ENCODE results near the gene ARHGEF37.
A peak's percentile ranks its signal among the peaks of the same experiment; 100 is the strongest.
"Not testable (repeated sequence)": the region's sequence is repeated elsewhere in the genome, so short reads cannot be mapped to it uniquely, and the experiment has no call there.

Gene ARHGEF37

DNA sequence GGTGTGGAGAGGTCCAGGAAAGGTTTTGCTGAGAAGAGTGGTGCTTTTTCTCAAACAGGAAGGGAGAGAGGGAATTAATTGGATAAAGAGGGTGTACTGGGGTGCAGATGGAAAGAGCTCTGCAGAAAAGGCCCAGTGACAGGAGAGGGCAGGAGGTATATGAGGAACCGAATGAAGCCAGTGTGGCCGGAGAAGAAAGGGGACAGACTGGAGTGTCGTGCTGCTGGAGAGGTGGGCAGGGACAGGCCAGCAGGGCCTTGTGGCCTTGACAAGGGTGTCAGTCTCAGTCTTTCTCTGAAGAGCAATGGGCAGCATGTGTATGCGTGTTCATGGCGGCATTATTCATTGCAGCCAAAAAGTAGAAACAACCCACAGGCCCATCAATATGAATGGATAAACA, 48.1 kb downstream of the ARHGEF37 start:
- DNase-seq = no peak

DNA sequence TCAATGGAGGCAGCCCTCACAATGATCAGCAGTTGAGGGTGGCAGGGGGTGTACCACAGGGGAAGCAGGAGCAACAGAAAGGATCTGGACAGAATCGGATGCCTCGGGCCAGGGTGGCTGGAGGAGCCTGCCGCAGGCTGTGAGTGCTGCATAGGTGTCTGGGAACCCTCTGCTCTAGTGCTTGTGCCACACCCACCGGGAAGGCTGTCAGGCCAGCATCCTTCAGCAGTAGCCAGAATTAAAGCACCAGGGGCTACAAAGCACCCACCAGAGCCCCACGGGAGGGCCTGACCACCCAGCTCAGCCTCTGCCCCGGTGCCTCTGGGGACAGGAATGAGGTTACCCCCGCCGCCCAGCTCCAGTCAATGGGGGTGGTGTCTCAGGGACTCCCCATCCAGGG, 49.0 kb downstream of the ARHGEF37 start:
- no peak for DNase-seq

DNA sequence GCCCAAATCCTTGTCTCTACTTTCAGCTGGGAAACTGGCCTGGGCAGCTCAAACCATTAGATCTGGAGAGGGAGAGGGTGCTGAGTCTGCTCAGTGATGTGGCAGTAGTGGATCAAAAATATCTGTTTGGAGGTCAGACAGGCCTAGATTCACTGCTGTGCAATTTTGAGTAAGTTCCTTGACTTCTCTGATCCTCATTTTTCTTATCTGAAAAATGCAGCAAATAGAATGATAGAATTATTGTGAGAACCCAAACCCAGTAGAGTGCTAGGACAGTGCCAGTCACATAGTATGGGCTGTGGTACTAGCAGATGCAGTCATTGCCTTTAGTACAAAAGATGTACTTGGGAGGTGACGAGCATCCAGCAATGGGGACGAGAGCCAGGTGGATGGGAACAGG, 50.2 kb downstream of the ARHGEF37 start:
- DNase-seq = no peak

DNA sequence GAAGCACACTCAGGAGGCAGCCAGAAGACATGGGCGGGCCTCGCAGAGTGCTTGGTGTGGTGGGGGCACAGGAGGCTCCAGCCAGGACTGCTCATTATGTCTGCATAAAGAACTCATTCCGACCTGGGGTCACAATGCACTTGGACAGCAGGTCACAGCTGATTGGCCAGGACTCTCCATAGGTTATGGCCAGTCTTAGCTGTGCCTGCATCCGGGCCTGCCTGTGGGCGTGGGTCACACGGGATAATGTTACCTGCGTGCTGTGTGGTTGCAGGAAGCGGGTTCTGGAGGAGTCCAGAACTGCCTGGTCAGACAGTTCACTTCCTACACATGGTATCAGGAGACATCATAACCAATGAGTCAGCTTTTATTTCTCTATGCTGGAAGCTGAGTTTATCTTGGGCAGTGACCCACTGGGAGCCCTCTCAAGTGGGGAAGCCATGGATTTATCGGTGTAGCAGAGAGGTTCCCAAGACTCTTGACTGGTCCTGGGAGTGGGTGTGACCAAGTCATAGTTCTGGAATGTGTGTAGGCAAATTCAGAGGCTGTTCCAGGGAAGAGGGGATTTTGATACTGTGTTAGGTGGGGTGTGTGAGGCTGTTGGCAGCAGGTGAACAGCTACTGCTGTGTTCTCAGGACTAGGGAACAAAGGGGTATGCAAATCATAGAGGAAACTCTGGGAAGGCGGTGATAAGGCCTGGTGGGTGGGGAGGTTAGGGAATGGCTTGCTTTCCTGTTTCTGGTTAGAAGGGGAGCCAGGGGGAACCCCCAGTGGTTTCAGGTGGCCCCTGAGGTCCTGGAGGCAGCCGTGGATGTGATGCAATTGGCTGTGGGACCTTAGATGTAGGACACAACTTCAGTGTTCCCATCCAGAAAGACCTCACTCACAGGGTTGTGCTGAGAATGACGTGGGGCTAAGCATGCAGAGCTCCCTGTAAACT, 51.3 kb downstream of the ARHGEF37 start:
- no peak for DNase-seq

DNA sequence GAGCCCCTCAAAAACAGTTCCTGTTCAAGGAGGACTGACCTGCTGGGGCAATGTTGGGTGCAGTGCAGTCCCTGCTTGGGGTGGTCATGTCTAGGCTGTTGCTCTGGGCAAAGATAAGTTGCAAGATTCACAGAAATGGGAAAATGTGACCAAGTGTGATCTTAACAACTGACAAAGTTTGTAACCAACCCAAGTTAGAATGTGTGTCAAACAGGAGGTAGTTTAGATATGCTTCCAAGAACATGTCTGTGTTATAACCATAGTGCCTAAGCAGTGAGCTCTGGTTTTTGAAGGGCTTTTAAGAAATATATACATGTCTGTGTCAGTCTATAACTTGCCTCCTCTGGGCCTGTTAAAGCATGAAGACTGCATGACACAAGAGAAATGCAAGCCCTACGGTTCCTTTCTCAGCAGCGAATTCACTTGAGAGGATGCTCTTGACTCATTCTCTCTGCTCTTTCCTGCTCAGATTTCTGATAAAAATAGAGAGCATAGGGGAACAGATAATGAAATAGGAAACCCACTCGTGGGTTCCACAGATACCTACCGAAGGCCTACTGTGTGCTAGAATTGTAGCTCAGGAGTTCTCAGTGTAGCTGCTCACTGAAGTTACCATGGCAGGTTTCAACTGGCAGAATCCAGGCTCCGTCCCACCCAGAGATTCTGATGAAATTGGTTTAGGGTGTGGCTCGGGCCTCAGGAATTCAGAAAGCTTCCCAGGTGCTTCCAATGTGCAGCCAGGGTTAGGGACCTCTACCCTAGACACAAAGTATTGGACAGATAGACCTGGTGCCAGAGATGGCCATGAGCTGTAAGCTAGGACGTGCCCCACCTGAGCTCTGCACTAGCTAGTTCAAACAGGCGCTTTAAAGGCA, 52.4 kb downstream of the ARHGEF37 start:
- no peak for DNase-seq

DNA sequence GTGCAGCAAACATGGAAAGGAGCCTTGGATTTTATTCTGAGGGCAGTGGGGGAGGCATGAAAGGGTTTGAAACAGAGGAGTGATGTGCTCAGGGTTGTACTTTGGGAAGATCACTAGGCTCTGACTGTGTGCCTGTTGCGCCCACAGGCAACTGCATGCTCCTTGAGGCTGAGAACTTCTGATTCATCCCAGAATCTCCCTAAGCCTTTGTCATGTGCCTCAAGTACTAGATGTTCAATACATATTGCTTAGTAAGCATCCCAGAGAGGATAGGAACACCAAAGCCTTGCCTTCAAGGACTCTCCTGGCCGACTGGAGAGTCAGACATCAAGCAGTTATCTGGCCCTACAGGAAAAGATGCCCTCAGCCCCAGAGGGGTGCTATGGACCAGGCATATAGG, 54.1 kb downstream of the ARHGEF37 start:
- no peak for DNase-seq

DNA sequence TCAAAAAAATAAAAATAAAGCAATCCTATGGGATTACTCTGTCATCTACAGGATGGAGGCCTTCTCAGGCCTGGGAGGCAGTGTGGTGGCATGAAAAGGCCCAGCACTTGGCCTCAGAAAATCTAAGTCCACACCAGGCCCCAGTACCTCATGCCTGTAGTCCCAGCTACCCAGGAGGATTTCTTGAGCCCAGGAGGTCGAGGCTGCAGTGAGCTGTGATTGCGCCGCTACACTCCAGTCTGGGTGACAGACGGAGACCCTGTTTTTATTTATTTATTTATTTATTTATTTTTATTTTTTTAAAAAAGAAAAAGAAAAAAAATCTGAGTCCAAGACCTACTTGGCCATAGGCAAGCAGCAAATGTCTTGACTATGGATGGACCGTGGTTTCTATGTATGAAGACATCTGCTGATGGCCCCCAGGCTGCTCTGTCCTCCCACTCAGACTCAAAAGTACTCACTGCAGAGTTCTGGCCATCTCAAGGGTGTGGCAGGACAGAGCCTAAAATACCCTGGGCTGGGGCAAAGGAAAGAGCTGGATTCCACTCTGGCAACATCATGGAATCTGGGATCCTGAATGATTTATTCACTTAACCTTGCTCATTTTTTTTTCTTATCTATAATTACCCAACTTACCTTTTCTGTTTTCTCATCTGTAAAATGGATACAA, 55.0 kb downstream of the ARHGEF37 start:
- no peak for DNase-seq

DNA sequence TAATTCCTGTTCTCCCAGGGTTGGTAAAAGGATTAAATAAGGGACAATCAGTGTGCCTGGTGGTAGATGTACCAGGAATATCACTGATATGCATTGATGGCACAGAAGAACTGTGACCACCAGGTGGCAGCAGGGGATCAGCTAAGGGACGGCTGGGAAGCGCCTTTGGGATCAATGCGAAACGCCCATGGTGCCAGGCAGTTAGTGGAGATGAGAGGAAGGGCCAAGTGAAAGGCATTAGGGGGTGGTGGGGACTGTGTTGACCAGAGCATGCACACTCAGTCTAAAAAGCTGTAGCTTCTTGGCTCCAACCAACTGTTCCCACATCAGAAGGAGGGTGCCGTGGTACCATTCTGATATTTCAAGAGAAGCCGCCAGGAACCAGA, 55.6 kb downstream of the ARHGEF37 start:
- DNase-seq = peak in 2 of 4 experiments; percentile 17 to 56

DNA sequence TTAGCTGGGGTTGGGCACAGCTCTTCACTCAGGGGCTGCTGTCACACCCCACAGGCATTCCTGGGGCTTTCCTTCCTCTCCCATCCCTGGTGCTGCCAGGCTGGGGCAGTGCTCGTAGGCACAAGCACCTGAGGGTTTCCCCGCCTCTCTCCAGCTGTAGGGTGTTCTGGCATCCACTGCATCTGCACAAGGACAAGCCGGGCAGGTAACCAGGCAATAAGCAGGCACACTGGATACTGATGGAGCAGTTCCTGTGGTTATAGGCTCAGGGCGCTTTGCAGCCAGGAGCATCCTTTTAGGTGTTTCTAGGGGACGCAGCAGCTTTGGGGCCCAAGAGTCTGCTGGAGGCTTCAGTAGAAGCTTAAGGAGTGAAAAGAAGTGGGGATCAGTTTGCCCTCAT, 56.8 kb downstream of the ARHGEF37 start:
- DNase-seq = no peak

DNA sequence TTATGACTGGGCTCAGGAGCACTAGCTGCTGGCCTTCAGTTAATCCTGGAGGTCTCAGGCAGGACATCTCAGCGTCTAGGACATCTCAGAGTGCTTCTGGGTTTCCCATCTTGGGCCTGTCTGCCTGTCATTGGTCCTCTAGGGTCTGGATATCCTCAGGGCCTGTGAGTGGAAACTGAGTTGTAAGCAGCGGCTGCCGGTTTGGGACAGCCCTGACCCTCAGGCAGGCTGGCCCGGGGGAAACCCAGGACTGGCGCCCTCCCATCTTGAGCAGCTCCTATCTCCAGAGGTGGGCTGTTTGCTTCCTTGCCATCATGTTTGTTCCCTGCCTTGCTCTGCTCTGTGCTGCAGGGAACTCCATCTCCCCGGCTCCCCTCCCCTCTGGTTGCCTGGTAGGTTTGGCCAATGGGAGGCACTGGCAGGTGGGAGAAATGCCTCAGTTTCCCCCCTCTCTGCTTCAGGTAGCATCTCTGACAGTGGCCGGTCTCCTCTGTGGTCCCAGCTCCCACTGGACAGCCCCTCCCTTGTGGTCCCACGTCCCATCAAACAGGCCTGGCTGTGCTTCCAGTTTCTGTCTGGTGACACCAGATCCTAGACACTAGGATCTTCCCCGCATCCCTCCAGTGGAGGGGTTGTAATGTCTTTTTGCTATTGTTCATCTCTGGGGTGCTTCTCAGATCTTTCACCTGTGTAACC, 57.4 kb downstream of the ARHGEF37 start:
- DNase-seq = no peak

DNA sequence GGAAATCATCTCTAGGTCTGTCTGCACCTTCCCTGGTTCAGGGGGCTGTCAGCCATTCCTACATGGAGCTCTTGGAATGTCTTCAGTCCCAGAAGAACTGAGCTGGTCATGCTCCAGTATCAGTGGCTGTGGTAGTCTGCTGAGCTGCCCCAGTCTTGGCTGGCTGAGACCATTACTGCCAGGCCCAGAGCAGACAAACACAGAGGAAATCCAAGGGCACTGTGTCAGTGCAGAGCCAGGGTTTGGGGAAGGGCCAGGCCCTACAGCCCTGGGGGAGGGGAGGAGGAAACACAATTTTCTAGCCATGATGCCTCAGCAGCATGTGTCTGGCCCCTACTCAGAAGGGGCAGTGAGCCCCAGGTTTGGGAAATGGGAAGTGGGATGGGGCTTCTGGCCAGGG, 58.4 kb downstream of the ARHGEF37 start:
- DNase-seq = no peak

DNA sequence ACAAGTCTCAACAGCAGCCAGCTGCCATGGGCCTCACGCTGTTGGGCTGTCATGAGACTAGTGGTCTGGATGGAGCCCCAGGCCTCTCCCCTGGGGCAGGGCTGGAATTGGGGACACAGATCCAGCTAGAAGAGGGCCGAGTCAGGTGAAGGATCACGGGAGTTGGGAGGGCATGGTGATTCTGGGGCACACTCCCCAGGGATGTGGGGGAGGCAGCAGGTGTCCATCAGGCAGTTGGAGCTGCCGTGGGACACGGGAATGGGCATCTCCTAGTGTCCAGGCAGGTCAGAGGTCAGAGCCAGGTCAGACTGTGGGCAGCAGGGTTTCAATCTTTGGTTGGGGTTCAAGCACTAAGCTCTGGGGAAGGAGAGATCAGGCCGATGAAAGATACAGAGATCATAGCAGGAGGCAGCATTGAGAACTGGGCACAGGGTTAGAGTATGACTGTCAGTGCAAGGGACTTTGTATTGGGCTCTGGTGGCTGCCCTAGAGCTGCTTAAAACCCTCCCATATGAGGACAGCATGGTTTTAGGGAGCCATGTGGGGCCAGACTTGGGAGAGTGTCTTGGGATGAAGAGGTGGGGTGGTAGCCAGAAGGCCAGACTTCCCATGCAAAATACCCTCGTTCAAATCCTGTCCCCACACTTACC, 59.2 kb downstream of the ARHGEF37 start:
- DNase-seq = no peak

DNA sequence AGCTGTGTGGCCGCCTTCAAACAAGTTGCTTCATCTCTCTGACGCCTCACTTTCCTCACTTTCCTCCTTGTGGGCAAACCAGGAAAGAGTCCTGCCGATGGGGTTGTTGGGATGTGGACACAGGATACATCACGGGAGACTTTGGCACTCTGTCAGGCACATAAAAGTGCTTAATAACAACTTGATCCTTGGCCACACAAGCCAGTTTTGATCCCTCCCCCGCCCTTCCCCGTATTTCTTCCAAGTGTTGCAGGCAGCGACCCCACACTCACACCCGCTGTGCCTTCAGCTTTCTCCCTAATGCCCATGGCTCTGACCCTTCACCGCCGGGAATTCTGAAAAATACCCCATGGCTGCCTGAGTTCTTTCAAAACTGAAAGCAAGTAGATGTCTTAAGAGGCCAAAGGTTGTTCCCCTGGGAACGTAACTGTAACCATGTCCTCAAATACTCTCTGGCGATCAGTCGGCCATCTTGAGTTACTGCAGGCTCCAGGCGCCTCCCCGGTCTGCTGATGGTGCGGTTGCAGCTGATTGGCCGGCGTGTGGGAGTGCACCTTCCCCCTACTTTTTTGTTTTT, 59.8 kb downstream of the ARHGEF37 start:
- no peak for DNase-seq

DNA sequence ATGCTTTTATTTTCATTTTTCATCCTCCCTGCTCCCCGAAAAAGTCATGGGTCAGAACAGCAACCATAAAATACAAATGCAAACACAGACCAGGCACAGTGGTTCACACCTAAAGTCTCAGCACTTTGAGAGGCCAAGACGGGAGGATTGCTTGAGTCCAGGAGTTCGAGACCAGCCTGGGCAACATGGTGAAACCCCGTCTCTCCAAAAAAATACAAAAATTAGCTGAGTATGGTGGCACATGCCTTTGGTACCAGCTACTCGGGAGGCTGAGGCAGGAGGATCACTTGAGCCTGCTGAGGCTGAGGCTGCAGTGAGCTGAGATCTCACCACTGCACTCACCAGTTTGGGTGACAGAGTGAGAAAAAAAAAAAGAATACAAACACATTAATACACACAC, 60.3 kb downstream of the ARHGEF37 start:
- DNase-seq = no peak

DNA sequence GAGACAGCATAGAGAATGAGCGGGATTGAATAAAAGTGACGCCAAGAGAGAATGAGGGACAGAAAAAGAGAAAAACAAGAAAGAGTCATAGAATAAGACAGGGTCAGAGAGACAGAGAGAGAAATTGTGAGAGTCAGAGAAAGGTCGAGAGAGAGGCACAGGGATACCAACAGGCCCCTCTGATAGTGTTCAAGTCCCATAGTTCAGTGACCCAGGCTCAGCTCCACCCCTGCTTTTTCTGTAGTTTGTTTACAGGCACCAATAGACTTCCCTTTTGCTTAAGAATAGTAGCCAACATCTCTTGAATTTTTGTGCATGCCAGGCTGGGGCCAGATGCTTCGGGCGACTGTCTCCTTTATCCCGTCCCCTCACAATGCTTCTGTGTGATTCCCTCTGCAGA, 62.5 kb downstream of the ARHGEF37 start:
- no peak for DNase-seq

DNA sequence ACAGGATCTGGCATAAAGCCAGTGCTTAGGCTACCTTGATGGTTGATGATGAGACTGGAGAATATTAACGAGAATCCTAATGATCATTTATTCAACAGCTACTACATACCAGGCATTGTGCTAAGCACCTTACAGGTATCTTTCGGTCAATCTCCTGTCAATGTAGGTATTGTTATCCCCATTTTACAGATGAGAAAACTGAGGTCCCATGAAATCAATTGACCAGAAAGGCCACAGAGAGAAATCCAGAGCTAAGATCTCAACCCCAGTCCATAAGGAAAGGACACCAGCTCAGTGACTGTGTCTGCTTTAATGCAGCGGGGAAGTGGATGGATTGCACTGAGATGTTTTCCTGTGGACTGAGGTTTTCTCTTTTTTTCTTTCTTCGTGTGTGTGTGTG, 63.3 kb downstream of the ARHGEF37 start:
- no peak for DNase-seq

DNA sequence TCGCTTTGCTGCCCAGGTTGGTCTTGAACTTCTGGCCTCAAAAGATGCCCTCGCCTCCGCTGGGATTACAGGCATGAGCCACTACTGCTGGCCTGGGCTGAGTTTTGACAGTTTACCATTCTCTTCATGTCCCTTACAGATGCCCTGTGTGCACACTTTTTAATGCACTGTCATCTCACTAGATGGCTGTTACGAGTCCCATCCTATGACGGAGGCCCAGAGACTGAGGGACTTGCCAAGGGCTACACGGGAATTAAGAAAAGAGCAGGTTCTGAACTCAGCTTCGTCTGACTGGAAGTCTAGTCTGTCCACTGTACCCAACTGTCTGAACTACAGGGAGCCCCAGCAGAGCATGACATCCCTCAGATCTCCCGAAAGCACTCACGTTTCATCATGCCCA, 63.9 kb downstream of the ARHGEF37 start:
- DNase-seq = no peak

DNA sequence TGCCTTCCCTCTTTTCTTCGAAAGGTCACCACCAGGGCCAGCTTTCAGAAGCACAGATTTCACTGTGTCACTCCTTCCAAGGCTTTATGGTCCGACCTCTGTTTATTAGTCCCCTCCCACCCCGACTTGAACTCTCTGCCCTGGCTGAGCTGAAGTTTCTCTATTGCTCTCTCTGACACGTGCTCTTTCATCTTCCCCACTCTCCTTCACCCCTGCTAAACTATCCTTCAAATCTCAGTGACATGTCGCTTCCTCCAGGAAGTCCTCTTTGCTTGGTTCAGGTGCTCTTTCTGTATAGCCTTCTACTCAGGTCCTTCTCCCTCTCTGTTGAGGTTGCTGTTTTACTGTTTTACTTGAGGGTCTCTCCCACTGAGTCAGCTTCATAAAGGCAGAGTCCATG, 64.4 kb downstream of the ARHGEF37 start:
- no peak for DNase-seq

DNA sequence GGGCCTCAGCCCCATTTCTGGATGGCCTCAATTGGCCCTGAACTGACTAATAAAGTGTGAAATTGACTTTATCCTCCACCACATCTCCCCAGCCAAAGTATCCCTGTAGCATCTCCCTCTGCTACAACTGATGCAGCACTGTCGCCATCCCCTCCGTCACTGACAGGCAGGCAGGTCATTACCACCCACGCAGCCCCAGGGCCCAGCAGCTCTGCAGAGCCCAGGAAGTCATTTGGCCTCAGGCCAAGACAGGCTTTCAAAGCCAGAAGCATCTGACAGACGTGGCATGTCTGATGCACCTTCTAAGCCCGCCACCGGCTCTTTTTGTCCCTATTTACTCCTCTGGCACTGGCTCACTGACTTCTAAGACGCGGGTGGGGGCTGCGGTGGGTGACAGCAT, 65.3 kb downstream of the ARHGEF37 start:
- peak in 2 of 4 experiments; percentile 16 to 34 for DNase-seq

DNA sequence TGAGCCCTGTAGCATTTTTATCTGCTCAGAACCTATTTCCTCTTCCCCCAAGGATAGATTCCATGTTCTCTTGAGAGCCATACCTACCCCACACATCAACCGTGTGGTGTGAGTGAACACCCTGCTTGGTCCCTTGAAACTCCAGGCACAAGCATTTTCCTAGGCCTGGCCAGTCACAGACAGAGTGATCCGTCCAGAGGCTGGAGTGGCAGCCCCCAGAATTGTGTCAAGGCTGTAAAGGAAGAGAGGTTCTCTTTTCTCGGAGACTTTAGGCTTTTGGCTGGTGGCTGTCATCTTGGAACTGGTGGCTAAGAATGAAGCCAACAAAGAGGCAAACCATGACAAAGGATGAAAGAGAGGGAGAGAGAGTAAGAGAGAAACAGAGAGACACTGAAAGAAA, 66.0 kb downstream of the ARHGEF37 start:
- no peak for DNase-seq

DNA sequence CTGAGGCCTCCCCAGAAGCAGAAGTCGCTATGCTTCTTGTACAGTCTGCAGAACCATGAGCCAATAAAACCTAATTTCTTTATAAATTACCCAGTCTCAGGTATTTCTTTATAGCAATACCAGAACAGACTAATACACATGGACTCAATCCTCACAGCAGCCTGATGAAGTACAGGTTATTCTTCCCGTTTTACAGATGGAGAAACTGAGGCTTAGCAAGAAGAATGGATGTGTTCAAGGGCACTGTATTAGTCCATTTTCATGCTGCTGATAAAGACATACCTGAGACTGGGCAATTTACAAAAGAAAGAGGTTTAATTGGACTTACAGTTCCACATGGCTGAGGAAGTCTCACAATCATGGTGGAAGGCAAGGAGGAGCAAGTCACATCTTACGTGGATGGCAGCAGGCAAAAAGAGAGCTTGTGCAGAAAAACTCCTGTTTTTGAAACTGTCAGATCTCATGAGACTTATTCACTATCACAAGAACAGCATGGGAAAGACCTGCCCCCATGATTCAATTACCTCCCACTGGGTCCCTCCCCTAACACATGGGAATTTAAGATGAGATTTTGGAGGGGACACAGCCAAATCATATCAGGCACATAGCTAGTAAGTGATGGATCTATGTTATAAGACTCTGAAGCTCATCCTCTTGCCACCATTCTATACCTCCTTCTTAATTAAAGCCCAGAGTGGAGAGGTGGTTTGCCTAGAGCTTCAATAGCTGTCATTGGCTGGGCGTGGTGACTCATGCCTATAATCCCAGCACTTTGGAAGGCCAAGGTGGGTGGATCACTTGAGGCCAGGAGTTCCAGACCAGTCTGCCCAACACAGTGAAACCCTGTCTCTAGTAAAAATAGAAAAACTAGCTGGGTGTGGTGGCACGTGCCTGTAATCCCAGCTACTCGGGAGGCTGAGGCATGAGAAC, 67.4 kb downstream of the ARHGEF37 start:
- not testable (repeated sequence) for DNase-seq

All from activated naive CD4-positive, alpha-beta T cell (primary cell).